Umbilical cord (tissue), 2 donors: ENCODE results near the gene APOBEC2. TPM values are rescaled to one million over a fixed set of nuclear protein-coding genes. Genes with fewer than 3 reads are reported as not detected.

Experiments
- DNase-seq: peaks from one replicate; pipeline ENCODE4 v3.0.0-alpha.2; 2015; ENCODE audit warnings: low spot score
- total RNA-seq: library from RNA; depleted of rRNA; stranded (reverse); fragments of >200 nt; gene quantifications from one replicate; pipeline ENCODE4 v1.2.3, GENCODE V29; 2014; ENCODE audit warnings: low replicate concordance; ENCODE audit not compliant: insufficient read depth

The APOBEC2 gene
- total RNA-seq, 1 donor from 2014 or later, result 1.2 TPM

DNA sequence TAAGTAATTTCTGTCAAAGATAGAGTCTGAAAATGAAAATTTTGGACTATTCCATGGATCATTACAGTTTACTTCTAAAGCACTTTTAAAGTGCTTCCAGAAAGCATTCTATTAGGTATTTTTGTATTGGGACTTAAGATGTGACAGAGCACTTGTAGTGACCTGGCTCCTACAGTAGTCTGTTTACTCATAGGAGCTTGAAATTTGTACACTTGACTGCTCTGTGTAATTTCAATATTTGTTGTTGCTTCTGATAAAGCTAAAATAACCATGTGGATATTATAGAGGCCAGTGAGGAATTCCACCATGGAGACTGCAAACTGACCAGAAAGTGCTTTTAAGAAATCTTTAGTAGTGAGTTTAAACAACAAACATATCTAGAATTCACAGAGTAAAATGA, 30.1 kb downstream of the APOBEC2 start:
- no peak for DNase-seq

DNA sequence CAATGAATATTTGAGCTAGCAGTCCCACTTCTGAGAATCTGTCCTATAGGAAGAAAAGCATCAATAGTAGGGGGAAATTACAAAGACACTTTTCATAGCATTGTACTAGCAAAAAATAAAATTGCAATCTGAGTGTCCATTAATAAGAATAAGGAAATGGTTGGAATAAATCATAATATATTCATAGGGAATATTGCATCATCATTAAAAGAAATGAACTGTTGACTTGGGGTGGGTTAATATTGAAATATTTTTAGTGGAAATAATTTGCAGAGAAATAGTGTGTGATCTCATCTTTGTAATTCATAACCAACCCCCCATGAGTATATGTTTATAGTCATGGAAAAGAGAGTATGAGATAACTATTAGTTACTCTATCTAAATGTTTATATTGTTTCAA, 32.2 kb downstream of the APOBEC2 start:
- no peak for DNase-seq

DNA sequence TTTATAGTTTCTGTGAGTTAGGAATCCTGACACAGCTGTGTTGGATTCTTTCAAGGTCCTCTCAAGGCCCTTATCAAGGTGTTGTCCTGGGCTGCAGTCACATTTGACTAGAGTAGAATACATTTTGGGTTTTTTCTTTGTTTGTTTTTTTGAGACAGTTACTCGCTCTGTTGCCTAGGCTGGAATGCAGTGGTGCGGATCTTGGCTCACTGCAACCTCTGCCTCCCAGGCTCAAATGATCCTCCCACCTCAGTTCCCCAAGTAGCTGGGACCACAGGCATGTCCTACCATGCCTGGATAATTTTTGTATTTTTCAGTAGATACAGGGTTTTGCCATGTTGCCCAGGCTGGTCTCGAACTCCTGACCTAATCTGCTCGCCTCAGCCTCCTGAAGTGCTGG, 35.4 kb downstream of the APOBEC2 start:
- DNase-seq, result no peak

DNA sequence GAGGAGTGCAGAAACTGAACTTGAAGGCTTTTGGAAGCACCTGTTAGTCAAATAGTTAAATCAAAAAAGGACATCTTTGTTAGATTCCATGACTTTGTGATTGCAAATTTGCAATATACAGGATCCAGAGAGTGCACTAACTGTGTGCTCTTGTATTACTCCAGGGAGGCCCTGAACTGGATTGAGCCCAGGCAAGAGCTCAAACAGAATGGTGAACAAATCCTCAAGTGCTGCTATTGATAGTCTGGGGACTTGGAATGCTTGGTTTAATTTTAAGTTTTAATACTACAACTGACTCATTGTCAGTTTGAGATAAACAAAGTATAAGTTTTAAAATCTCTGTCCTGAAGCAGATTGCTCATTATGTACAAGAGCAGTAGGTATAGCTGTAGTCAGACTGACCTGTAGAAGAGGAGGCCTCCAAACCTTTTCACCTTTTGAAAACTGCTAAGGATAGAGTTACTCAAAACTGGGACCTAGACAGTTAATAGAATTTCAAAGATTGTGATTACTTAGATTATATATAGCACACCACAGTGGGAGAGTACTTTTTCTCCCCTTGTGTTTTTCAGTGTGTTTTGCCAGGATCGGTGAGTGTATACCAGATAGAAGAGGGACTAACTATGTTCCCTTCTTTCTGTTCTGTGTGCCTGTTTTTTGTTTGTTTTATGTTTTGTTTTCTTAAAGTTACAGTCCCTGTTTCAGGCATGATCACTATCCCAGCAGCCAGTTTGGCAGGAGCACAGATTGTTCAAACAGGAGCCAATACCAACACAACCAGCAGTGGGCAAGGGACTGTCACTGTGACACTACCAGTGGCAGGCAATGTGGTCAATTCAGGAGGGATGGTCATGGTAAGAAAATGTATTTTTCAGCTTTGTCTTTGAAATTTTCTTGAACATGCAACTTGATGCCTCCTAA, 38.1 kb downstream of the APOBEC2 start:
- no peak for DNase-seq

DNA sequence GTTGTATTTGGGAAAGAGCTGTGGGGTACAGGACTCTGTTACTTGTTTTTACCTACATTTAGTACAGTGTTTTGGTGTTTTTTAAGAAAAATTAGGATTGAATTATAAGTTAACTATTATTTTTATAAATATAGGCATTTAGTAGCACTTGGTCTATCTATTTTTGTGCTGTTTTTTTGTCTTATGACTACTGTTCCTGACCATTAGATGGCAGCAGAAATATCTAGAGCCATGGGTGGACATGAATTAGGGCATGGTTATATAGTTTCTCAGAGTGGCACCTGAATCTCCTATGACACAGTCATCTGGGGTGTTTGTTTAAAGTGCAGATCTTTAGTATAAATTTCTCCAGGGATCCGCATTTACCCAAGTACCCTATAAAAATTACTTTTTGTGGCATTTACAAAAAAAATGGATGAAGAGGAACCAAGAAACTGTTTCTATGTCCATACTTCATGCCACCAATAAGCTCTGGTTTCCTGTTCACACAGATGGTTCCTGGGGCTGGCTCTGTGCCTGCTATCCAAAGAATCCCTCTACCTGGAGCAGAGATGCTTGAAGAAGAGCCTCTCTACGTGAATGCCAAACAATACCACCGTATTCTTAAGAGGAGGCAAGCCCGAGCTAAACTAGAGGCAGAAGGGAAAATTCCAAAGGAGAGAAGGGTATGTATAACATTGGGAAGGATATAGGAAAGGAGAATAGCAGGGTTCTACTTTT, 39.6 kb downstream of the APOBEC2 start:
- no peak for DNase-seq

DNA sequence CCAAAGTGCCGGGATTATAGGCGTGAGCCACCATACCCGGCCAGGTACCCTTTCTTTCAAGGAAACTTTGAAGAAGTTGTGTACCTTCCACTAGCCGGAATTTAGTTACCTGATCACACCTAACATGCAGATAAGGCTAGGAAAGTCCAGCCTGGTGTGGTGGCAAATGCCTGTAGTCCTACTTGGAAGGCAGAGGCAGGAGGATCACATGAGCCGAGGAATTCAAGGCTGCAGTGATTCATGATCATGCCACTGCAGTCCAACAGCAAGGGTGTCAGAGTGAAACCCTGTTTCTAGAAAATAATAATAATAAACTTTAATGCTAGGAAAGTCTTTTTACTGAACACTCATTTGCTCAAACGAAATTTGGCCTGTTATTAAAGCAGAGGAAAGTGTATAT, 40.7 kb downstream of the APOBEC2 start:
- no peak for DNase-seq

DNA sequence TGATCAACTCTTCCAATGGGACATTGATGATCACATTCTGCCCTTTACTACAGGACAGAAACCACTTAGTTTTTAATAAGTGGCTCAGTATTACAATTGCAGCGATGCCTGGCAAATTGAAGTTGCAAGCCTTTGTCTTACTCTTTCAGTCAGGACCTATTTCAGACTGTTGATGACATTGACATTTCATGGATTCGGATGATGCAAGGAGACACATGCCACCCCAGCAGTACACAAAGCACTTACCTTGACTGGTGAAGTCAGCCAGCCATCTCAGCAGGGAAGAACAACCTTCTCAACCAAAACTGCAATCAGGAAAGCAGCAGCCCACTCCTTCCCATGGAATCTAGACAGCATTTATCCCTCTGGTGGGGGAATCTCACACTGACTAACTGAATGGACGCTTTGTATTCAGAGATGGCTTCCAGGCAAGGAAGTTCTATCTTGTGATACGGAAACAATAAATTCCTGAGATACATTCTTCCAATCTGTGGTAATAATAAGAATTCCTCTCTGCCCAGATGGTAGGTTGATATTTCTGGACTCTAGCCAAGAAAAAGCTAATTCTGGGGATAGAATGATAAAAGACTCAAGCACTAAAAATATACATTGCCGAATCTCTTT, 44.6 kb downstream of the APOBEC2 start:
- peak; percentile 12 for DNase-seq

DNA sequence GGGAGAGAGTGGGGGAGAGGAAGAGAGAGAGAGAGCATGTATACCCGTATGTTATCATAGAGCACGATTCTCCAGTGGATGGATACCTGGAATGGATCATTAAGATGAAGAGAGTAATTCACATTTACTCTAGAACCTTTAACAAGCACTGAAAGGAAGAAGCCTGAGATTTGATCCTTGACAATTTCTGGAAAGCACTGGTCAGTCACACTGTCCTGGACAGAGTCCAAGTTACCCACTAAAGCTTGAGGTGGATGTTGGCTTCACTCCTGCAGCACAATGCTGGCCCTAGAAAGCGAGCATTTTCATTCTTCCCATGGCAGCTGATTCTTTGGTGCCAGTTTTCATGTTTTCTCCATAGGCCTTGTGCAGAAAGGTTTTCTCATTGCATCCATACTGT, 45.4 kb downstream of the APOBEC2 start:
- DNase-seq, result no peak

DNA sequence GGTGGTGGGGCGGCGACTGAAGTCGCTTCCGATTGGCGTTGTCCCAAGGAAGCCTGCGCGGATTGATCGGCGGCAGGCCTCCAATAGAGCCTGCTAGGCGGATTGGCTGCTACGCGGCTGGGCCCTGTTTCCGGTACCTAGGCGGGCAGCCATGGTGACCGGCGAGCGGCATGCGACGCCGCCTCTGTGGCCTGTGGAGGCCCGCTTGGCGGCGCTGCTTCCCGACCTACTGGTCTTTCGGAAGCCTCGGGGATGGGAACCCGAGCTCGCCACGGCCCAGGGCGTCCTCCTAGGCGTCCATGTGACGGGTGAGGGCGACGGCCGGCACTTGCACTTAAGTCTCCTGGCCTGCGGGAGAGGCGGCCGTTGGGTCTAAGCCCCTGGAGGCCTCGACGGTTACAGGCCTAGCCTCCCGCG, 47.9 kb downstream of the APOBEC2 start:
- no peak for DNase-seq

DNA sequence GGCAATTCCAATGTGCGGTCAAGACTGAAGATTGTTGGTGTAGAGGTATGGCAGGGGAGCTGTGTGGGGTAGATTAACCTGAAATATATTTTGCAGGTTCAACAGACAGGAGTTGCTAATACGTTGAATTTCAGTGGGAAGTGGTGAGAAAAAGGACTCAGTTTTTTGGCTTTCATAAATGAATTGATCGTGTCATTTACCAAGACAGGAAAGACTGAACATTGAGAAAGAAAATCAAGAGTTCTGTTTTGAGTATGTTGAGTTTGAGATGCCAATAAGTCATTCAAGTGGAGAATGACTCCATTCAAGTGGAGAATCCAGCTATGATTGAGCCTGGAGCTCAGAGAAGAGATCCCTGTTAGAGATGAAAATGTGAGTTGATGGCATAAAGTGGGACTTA, 50.8 kb downstream of the APOBEC2 start:
- DNase-seq, result no peak

DNA sequence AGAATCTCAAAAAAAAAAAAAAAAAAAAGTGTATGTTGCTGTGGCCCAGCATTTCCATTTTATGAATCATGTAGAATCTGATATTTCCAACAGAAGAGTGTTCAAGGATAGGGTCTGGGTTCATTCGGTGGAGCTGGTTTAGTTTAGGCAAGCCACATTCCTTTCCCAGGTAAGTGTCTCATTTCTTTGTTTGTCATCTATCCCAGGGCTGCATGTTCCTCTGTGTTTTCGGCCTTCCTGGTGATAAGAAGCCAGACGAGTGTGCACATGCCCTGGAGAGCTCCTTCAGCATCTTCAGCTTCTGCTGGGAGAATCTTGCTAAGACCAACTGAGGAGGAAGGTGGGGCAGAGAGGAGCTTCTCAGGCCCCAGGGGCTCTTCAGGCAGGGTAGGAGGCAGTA, 58.0 kb downstream of the APOBEC2 start:
- DNase-seq, result peak; percentile 32

Other genes starting within 250 kb of the APOBEC2 start
- gene UNC5CL, start 14.0 kb upstream of the APOBEC2 start, total RNA-seq, result not detected
- not detected for gene TSPO2, start 10.7 kb upstream of the APOBEC2 start, total RNA-seq
- gene OARD1, start 19.2 kb downstream of the APOBEC2 start, total RNA-seq, result 30.3 TPM
- 15.9 TPM for gene NFYA, start 19.8 kb downstream of the APOBEC2 start, total RNA-seq
- gene TREML1, start 101.1 kb downstream of the APOBEC2 start, total RNA-seq, result 5.1 TPM
- 11.6 TPM for gene TREM2, start 109.9 kb downstream of the APOBEC2 start, total RNA-seq
- 0.72 TPM for gene TREML2, start 147.9 kb downstream of the APOBEC2 start, total RNA-seq
- gene TREML4, start 175.1 kb downstream of the APOBEC2 start, total RNA-seq, result 0.48 TPM
- gene TREM1, start 233.5 kb downstream of the APOBEC2 start, total RNA-seq, result 1.7 TPM